ENCODE results near the gene CLOCK.
A peak's percentile ranks its signal among the peaks of the same experiment; 100 is the strongest.

The CLOCK gene

DNA sequence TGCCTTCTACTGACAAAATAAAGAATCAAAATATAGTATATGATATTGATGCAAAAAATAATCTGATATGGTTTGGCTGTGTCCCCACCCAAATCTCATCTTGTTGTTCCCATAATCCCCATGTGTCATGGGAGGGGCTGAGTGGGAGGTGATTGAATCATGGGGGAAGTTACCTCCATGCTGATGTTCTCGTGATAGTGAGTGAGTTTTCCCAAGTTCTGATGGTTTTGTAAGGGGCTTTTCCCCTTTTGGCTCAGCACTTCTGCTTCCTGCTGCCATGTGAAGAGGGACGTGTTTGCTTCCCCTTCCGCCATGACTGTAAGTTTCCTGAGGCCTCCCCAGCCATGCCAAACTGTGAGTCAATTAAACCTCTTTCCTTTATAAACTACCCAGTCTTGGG, 80.7 kb downstream of the CLOCK start:
- TF ChIP-seq CTCF (IDR thresholded peaks at IDR 0.05; ENCODE audit: low read depth, low read length): no peak
- DNase-seq (ENCODE audit: low read depth in 2 of 2): no peak

DNA sequence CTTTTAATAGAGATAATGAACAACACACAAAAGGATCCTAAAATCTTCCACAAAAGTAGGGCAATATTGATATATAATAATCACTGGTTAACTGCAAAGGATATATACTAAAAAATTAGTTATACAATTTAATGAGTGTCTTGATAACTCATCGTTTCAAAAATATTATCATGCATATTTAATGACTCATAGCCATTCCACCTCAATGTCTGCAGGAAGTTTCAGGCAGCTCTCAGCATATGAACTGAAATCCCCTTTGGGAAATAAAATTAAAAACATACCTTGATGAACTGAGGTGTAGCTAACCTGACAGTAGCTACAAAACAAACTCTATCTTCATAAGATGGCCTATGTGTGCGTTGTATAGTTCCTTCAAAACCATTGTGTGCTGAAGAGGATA, 88.1 kb downstream of the CLOCK start:
- H3K4me3 ChIP-seq (replicated peaks in 1 of 2; ENCODE audit: low read depth in 2 of 2, low read length in 2 of 2): no peak overlapping the region
- no peak for TF ChIP-seq CTCF (IDR thresholded peaks at IDR 0.05; ENCODE audit: low read depth, low read length)
- DNase-seq (ENCODE audit: low read depth in 2 of 2): peak in 1 of 2 donors; percentile 36

More for the DNA sequence above, 80.7 kb downstream of the CLOCK start:
- no peak overlapping the region for H3K4me3 ChIP-seq (replicated peaks in 1 of 2; ENCODE audit: low read depth in 2 of 2, low read length in 2 of 2)

DNA sequence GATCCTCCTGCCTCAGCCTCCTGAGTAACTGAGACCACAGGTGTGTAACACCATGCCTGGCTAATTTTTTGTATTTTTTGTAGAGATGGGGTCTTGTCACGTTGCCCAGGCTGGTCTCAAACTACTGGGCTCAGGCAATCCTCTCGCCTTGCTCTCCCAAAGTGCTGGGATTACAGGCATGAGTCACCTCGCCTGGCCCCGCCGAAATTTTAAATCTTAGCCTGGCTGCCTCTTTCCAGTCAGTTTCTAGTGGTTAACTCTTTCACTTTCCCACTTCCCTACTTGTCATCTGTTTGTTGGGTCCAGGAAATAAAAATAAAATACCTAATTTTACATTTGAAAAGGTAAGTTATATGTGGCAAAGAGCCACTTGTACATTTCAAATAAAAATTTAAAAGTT, 88.5 kb downstream of the CLOCK start:
- TF ChIP-seq CTCF (IDR thresholded peaks at IDR 0.05; ENCODE audit: low read depth, low read length): no peak
- DNase-seq (ENCODE audit: low read depth in 2 of 2): peak; percentile 26 to 57
- no peak overlapping the region for H3K4me3 ChIP-seq (replicated peaks in 1 of 2; ENCODE audit: low read depth in 2 of 2, low read length in 2 of 2)

DNA sequence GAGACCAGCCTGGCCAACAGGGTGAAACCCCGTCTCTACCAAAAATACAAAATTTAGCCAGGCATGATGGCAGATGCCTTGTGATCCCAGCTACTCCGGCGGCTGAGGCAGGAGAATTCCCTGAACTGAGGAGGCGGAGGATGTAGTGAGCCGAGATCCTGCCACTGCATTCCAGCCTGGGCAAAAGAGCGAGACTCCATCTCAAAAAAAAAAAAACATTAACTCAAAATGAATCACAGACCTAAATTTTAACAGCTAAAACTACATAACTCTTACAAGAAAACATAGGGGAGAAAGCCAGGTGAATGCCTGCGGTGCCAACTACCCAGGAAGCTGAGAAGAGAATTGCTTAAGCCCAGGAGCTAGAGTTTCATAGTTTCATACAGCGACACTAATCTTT, 96.1 kb downstream of the CLOCK start:
- DNase-seq (ENCODE audit: low read depth in 2 of 2): no peak
- TF ChIP-seq CTCF (IDR thresholded peaks at IDR 0.05; ENCODE audit: low read depth, low read length): no peak
- no peak overlapping the region for H3K4me3 ChIP-seq (replicated peaks in 1 of 2; ENCODE audit: low read depth in 2 of 2, low read length in 2 of 2)

- DNase-seq (ENCODE audit: low read depth in 2 of 2): peak; percentile 40 to 56
- no peak overlapping the region for H3K4me3 ChIP-seq (replicated peaks in 1 of 2; ENCODE audit: low read depth in 2 of 2, low read length in 2 of 2)
- TF ChIP-seq CTCF (IDR thresholded peaks at IDR 0.05; ENCODE audit: low read depth, low read length): no peak
Observed at GRCh38 chr4:55447831-55448230, 98.9 kb downstream of the CLOCK start.

DNA sequence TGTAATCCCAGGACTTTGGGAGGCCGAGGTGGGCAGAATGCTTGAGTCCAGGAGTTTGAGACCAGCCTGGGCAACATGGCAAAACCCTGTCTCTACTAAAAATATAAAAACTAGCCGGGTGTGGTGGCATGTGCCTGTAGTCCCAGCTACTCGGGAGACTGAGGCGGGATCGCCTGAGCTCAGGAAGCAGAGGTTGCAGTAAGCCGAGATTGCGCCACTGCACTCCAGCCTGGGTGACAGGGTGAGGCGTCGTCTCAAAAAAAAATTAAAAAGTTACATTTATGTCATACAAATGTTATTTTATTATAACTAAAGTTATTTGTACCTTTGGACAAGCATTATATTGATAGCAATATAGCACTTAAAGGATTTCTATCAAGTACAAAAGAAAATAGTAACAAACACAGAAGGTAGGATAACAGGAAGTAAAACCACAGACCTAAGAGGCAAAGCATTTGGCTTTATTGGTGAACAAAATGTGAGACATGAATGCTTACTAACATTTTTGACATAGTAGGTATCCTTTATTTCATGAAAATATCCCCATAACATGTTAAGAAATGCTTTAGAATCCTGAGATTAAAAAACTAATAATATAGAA, 99.5 kb downstream of the CLOCK start:
- no peak for DNase-seq (ENCODE audit: low read depth in 2 of 2)
- TF ChIP-seq CTCF (IDR thresholded peaks at IDR 0.05; ENCODE audit: low read depth, low read length): no peak
- no peak overlapping the region for H3K4me3 ChIP-seq (replicated peaks in 1 of 2; ENCODE audit: low read depth in 2 of 2, low read length in 2 of 2)

- no peak for TF ChIP-seq CTCF (IDR thresholded peaks at IDR 0.05; ENCODE audit: low read depth, low read length)
- peak in 1 of 2 donors; percentile 34 for DNase-seq (ENCODE audit: low read depth in 2 of 2)
- no peak overlapping the region for H3K4me3 ChIP-seq (replicated peaks in 1 of 2; ENCODE audit: low read depth in 2 of 2, low read length in 2 of 2)
Observed at GRCh38 chr4:55446578-55446922, 100.2 kb downstream of the CLOCK start.
